ENCODE measurements around the gene NEK11.

DNA sequence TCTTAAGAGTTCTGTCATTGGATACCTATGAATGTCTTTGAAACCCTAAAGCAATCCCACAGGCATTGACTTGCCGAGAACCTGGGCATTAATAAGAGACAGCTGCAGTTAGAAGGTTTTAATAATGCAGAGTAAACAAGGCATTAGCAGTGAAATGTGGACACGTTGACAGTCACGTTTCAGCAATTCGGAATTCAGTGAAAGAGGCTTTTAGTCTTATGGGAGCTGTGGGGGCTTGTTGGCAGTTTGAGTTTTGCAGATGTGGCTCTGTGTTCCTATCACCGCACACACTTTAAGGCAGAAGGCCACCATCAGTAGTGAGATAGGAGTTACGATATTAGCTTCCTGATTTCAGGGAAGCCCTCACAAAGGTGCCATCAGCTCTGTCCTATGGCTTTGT, 209.7 kb downstream of the NEK11 start:
- TF ChIP-seq, protein P1, sequence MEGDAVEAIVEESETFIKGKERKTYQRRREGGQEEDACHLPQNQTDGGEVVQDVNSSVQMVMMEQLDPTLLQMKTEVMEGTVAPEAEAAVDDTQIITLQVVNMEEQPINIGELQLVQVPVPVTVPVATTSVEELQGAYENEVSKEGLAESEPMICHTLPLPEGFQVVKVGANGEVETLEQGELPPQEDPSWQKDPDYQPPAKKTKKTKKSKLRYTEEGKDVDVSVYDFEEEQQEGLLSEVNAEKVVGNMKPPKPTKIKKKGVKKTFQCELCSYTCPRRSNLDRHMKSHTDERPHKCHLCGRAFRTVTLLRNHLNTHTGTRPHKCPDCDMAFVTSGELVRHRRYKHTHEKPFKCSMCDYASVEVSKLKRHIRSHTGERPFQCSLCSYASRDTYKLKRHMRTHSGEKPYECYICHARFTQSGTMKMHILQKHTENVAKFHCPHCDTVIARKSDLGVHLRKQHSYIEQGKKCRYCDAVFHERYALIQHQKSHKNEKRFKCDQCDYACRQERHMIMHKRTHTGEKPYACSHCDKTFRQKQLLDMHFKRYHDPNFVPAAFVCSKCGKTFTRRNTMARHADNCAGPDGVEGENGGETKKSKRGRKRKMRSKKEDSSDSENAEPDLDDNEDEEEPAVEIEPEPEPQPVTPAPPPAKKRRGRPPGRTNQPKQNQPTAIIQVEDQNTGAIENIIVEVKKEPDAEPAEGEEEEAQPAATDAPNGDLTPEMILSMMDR (IDR thresholded peaks at IDR 0.05; ENCODE audit: poor library complexity), result no peak
- TF ChIP-seq EZH2phosphoT487 (IDR thresholded peaks at IDR 0.05; ENCODE audit: low read depth, severe bottlenecking, unreplicated experiment) (no peak), EZH2 (IDR thresholded peaks at IDR 0.05; ENCODE audit: borderline replicate concordance) (no peak)
